ENCODE measurements around the gene HBS1L.
"Not testable (repeated sequence)": the region's sequence is repeated elsewhere in the genome, so short reads cannot be mapped to it uniquely, and the experiment has no call there.

HBS1L gene

DNA sequence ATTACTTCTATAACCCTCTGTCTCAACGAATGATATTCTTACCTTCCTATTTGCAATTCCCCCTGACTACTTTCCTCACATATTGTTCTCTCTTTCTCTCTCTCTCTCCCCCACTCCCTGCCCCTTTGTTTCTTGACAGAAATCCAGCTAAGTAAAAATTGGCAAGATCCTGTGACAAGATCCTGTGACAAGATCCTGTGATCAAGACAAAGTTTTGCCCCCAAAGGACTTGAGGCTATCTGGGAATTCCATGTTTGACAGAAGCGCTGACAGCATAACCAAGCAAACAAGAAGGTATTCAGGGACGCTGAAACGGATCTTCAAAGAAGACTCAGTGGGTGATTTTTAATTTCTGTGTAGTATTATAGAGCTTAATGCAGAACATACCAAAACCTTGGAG lies 5.5 kb upstream of the HBS1L start (continued):
- TF ChIP-seq, protein P1, sequence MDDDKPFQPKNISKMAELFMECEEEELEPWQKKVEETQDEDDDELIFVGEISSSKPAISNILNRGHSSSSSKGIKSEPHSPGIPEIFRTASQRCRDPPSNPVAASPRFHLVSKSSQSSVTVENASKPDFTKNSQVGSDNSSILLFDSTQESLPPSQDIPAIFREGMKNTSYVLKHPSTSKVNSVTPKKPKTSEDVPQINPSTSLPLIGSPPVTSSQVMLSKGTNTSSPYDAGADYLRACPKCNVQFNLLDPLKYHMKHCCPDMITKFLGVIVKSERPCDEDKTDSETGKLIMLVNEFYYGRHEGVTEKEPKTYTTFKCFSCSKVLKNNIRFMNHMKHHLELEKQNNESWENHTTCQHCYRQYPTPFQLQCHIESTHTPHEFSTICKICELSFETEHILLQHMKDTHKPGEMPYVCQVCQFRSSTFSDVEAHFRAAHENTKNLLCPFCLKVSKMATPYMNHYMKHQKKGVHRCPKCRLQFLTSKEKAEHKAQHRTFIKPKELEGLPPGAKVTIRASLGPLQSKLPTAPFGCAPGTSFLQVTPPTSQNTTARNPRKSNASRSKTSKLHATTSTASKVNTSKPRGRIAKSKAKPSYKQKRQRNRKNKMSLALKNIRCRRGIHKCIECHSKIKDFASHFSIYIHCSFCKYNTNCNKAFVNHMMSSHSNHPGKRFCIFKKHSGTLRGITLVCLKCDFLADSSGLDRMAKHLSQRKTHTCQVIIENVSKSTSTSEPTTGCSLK (tag by site-specific recombination; IDR thresholded peaks at IDR 0.05) = no peak
- TF ChIP-seq, protein P2, sequence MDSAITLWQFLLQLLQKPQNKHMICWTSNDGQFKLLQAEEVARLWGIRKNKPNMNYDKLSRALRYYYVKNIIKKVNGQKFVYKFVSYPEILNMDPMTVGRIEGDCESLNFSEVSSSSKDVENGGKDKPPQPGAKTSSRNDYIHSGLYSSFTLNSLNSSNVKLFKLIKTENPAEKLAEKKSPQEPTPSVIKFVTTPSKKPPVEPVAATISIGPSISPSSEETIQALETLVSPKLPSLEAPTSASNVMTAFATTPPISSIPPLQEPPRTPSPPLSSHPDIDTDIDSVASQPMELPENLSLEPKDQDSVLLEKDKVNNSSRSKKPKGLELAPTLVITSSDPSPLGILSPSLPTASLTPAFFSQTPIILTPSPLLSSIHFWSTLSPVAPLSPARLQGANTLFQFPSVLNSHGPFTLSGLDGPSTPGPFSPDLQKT (IDR thresholded peaks at IDR 0.05; ENCODE audit: borderline replicate concordance, low read depth, low read length) = no peak
- no peak for TF ChIP-seq ZFP69B (tag by site-specific recombination; IDR thresholded peaks at IDR 0.05)

DNA sequence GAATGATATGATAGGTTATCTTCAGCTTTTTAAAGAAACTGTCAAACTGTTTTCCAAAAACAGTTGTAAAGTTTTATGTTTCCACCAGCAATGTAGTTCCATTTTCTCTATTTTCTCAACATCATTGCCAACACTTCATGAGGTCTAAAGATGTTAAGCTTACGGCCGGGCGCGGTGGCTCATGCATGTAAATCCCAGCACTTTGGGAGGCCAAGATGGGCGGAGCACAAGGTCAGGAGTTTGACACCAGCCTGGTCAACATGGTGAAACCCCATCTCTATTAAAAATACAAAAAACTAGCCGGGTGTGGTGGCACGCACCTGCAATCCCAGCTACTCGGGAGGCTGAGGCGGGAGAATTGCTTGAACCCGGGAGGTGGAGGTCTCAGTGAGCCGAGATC lies 3.7 kb upstream of the HBS1L start:
- H3K27ac ChIP-seq (ENCODE audit: extremely low read depth, low read depth, low read length); H3K36me3 ChIP-seq (ENCODE audit: control insufficient read depth in 2 of 2, insufficient read depth in 1 of 2, low read length in 2 of 2); H3K9me3 ChIP-seq (ENCODE audit: control insufficient read depth, insufficient read depth, low read depth, low read length); CTCF ChIA-PET; H3K4me3 ChIP-seq (ENCODE audit: low read depth, low read length); H3K4me1 ChIP-seq (ENCODE audit: control insufficient read depth, insufficient read depth, low read length); POLR2A ChIA-PET: not testable (repeated sequence)

DNA sequence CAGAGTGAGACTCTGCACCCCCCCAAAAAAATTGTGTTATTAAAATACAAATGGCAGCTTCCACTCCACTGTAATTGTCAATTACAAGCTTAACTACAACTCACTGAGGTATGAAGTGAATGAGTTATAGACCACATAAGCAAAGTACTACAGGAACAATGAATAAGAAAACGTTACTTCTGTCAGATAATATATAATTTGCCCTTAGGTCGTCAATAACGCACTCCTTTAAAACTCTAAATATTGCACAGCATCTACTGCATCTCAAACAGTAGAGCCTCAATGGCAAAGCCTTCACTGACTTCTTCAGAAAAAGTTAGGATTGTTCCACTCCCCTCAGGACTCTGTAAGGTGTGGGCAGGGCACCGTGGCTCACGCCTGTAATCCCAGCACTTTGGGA lies 2.0 kb upstream of the HBS1L start:
- no peaks in the 10 kb centered on the region for H3K36me3 ChIP-seq (ENCODE audit: control insufficient read depth in 2 of 2, insufficient read depth in 1 of 2, low read length in 2 of 2)
- CTCF ChIA-PET = interaction anchor here (0.5 to 0.6 kb wide), 2 partner anchors 72 to 175 kb away, joined by 3 read pairs; no protein-coding TSS in a partner anchor
- no peak overlapping the region for H3K4me3 ChIP-seq (ENCODE audit: low read depth, low read length)
- H3K27ac ChIP-seq (ENCODE audit: extremely low read depth, low read depth, low read length) = no peak overlapping the region
- H3K9me3 ChIP-seq (ENCODE audit: control insufficient read depth, insufficient read depth, low read depth, low read length) = no peaks in the 10 kb centered on the region
- POLR2A ChIA-PET = no interaction called here
- H3K4me1 ChIP-seq (ENCODE audit: control insufficient read depth, insufficient read depth, low read length) = peaks cover 5% of the 10 kb centered on the region; the same call in 1 of the 2 replicates
- TF ChIP-seq ZNF585B (tag by site-specific recombination; IDR thresholded peaks at IDR 0.05) = no peak
- TF ChIP-seq, protein P1 (tag by site-specific recombination; IDR thresholded peaks at IDR 0.05) = no peak
- no peak for TF ChIP-seq ZSCAN16 (tag by site-specific recombination; IDR thresholded peaks at IDR 0.05)
- no peak for TF ChIP-seq ZNF514 (tag by site-specific recombination; IDR thresholded peaks at IDR 0.05)
- TF ChIP-seq, protein P3, sequence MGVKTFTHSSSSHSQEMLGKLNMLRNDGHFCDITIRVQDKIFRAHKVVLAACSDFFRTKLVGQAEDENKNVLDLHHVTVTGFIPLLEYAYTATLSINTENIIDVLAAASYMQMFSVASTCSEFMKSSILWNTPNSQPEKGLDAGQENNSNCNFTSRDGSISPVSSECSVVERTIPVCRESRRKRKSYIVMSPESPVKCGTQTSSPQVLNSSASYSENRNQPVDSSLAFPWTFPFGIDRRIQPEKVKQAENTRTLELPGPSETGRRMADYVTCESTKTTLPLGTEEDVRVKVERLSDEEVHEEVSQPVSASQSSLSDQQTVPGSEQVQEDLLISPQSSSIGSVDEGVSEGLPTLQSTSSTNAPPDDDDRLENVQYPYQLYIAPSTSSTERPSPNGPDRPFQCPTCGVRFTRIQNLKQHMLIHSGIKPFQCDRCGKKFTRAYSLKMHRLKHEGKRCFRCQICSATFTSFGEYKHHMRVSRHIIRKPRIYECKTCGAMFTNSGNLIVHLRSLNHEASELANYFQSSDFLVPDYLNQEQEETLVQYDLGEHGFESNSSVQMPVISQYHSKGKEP (tag by site-specific recombination; IDR thresholded peaks at IDR 0.05) = no peak
- TF ChIP-seq, protein P4, sequence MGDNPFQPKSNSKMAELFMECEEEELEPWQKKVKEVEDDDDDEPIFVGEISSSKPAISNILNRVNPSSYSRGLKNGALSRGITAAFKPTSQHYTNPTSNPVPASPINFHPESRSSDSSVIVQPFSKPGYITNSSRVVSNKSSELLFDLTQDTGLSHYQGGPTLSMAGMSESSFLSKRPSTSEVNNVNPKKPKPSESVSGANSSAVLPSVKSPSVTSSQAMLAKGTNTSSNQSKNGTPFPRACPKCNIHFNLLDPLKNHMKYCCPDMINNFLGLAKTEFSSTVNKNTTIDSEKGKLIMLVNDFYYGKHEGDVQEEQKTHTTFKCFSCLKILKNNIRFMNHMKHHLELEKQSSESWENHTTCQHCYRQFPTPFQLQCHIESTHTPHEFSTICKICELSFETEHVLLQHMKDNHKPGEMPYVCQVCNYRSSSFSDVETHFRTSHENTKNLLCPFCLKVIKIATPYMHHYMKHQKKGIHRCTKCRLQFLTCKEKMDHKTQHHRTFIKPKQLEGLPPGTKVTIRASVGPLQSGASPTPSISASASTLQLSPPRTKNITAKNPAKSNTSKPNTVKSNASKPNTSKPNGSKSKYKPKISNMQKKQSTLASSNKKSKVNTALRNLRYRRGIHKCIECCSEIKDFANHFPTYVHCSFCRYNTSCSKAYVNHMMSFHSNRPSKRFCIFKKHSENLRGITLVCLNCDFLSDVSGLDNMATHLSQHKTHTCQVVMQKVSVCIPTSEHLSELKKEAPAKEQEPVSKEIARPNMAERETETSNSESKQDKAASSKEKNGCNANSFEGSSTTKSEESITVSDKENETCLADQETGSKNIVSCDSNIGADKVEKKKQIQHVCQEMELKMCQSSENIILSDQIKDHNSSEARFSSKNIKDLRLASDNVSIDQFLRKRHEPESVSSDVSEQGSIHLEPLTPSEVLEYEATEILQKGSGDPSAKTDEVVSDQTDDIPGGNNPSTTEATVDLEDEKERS (tag by site-specific recombination; IDR thresholded peaks at IDR 0.05) = no peak
- no peak for TF ChIP-seq ZFP37 (tag by site-specific recombination; IDR thresholded peaks at IDR 0.05)
- no peak for TF ChIP-seq ZNF670 (tag by site-specific recombination; IDR thresholded peaks at IDR 0.05; ENCODE audit: low read depth)
- TF ChIP-seq, protein P5, sequence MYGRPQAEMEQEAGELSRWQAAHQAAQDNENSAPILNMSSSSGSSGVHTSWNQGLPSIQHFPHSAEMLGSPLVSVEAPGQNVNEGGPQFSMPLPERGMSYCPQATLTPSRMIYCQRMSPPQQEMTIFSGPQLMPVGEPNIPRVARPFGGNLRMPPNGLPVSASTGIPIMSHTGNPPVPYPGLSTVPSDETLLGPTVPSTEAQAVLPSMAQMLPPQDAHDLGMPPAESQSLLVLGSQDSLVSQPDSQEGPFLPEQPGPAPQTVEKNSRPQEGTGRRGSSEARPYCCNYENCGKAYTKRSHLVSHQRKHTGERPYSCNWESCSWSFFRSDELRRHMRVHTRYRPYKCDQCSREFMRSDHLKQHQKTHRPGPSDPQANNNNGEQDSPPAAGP (tag by site-specific recombination; IDR thresholded peaks at IDR 0.05) = no peak
- no peak for TF ChIP-seq ZNF837 (tag by site-specific recombination; IDR thresholded peaks at IDR 0.05)
- TF ChIP-seq KLF9 (tag by site-specific recombination; IDR thresholded peaks at IDR 0.05; ENCODE audit: low read depth) = no peak
- no peak for TF ChIP-seq ZNF521 (tag by site-specific recombination; IDR thresholded peaks at IDR 0.05)
- TF ChIP-seq, protein P6, sequence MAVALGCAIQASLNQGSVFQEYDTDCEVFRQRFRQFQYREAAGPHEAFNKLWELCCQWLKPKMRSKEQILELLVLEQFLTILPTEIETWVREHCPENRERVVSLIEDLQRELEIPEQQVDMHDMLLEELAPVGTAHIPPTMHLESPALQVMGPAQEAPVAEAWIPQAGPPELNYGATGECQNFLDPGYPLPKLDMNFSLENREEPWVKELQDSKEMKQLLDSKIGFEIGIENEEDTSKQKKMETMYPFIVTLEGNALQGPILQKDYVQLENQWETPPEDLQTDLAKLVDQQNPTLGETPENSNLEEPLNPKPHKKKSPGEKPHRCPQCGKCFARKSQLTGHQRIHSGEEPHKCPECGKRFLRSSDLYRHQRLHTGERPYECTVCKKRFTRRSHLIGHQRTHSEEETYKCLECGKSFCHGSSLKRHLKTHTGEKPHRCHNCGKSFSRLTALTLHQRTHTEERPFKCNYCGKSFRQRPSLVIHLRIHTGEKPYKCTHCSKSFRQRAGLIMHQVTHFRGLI (tag by site-specific recombination; IDR thresholded peaks at IDR 0.05) = no peak
- TF ChIP-seq ZNF221 (tag by site-specific recombination; IDR thresholded peaks at IDR 0.05; ENCODE audit: borderline replicate concordance) = no peak
- TF ChIP-seq ZBTB7A (tag by site-specific recombination; IDR thresholded peaks at IDR 0.05; ENCODE audit: low read depth) = no peak
